ENCODE measurements around the gene RPL41. TPM values are rescaled to one million over a fixed set of nuclear protein-coding genes. Genes with fewer than 3 reads are reported as not detected.

Gene RPL41
- total and polyA plus RNA-seq, 10 of the 15 experiments (the other 5 are each of a cell fraction or from before 2014, with no cell fraction given): 4,144 to 19,112 (median 8,004) TPM

DNA sequence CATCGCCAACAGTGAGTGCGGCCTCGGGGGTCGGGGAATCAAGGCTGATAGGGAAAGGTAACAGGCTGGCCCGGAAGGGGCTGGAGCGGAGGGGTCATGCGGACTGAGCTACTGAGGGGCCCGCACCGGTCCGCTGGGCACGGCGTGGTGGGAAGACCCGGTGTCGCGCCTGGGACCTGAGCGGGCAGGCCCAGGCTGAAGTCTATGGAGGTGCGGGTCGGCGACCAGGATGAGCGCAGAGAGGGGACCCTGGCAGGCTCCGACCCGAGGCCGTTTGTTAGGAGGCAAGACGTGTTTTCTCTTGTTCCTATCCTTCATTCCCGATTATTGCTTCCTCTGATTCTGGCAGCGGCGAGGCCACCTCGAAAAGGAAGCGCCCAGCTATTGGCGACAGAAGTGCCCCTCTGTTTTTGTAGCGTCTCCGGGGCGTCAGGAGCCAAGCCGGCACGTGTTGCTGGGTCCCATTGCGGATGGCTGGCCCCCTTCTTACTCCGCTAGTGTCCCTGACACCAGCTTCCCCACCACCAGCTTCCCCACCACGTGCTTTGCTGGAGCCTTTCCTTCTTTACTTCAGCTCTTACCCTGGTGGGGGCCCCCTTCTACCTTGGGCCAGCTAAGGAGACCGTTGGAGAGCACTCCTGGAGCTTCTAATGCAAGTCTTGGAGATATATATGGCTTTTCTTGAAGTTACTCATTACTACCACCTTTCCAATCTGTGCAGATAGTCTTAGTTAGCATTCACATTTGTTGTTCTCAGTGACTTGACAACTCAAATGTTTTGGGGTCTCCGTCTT lies 11.4 kb upstream of the RPL41 start (continued):
- TF ChIP-seq, protein P1, sequence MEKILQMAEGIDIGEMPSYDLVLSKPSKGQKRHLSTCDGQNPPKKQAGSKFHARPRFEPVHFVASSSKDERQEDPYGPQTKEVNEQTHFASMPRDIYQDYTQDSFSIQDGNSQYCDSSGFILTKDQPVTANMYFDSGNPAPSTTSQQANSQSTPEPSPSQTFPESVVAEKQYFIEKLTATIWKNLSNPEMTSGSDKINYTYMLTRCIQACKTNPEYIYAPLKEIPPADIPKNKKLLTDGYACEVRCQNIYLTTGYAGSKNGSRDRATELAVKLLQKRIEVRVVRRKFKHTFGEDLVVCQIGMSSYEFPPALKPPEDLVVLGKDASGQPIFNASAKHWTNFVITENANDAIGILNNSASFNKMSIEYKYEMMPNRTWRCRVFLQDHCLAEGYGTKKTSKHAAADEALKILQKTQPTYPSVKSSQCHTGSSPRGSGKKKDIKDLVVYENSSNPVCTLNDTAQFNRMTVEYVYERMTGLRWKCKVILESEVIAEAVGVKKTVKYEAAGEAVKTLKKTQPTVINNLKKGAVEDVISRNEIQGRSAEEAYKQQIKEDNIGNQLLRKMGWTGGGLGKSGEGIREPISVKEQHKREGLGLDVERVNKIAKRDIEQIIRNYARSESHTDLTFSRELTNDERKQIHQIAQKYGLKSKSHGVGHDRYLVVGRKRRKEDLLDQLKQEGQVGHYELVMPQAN (conservative IDR thresholded peaks at IDR 0.05): peak; percentile 41

- H3K9ac ChIP-seq (ENCODE audit: control insufficient read depth, insufficient read depth, low read length): peak overlapping the region; percentile 95
- POLR2A ChIA-PET: interaction anchor here (0.6 to 6.3 kb wide), 6 partner anchors 12 to 367 kb away, joined by 3 to 95 read pairs (median 6); partner anchors contain the start of genes RPL41 and ZC3H10
- H3K79me2 ChIP-seq (ENCODE audit: control insufficient read depth, insufficient read depth, low read length): peaks cover 36% of the 10 kb centered on the region
- SMC1A ChIA-PET (ENCODE audit: uncharacterized antibody, unreplicated experiment): interaction anchor here (1.0 to 2.8 kb wide), 8 partner anchors 10 to 367 kb away, joined by 3 to 26 read pairs (median 4); partner anchors contain the start of genes DNAJC14, ESYT1, RPL41 and ZC3H10
- no peaks in the 10 kb centered on the region for H3K9me3 ChIP-seq (replicated peaks; ENCODE audit: control insufficient read depth, insufficient read depth, low read length)
- peak overlapping the region; percentile 91 for H3K4me2 ChIP-seq (ENCODE audit: control insufficient read depth, insufficient read depth)
- CTCF ChIA-PET: interaction anchor here (0.9 to 4.0 kb wide), 13 partner anchors 10 to 389 kb away, joined by 3 to 25 read pairs (median 6); partner anchors contain the start of genes BLOC1S1, ESYT1, RPL41 and SMARCC2
- FAIRE-seq (no peak), ATAC-seq (no peak), DNase-seq (ENCODE audit: low read depth, low spot score) (no peak)
- intact Hi-C loops (cut with micrococcal nuclease; ENCODE audit: unreplicated experiment): loop anchor here (2.0 kb wide), 1 partner anchor 177 kb away; no protein-coding TSS in a partner anchor
- WGBS (ENCODE audit: insufficient coverage, insufficient replicate concordance, low lambda C conversion rate, missing lambda C conversion rate): 2% methylated on average over 2 of the region's 2 CpGs
- TF ChIP-seq MTA2 (IDR thresholded peaks at IDR 0.05; ENCODE audit: low read depth) (no peak), PKNOX1 (IDR thresholded peaks at IDR 0.05) (peak; percentile 74), YBX1 (IDR thresholded peaks at IDR 0.05) (no peak)
- TF ChIP-seq, protein P2, sequence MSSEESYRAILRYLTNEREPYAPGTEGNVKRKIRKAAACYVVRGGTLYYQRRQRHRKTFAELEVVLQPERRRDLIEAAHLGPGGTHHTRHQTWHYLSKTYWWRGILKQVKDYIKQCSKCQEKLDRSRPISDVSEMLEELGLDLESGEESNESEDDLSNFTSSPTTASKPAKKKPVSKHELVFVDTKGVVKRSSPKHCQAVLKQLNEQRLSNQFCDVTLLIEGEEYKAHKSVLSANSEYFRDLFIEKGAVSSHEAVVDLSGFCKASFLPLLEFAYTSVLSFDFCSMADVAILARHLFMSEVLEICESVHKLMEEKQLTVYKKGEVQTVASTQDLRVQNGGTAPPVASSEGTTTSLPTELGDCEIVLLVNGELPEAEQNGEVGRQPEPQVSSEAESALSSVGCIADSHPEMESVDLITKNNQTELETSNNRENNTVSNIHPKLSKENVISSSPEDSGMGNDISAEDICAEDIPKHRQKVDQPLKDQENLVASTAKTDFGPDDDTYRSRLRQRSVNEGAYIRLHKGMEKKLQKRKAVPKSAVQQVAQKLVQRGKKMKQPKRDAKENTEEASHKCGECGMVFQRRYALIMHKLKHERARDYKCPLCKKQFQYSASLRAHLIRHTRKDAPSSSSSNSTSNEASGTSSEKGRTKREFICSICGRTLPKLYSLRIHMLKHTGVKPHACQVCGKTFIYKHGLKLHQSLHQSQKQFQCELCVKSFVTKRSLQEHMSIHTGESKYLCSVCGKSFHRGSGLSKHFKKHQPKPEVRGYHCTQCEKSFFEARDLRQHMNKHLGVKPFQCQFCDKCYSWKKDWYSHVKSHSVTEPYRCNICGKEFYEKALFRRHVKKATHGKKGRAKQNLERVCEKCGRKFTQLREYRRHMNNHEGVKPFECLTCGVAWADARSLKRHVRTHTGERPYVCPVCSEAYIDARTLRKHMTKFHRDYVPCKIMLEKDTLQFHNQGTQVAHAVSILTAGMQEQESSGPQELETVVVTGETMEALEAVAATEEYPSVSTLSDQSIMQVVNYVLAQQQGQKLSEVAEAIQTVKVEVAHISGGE (CRISPR knock-in tag; IDR thresholded peaks at IDR 0.05): no peak
- peak overlapping the region; percentile 86 for H3K27ac ChIP-seq (ENCODE audit: control insufficient read depth, insufficient read depth)
- in situ Hi-C loops (cut with MboI): no loop called here
- H3K4me1 ChIP-seq (ENCODE audit: control insufficient read depth, insufficient read depth, low read length): peaks cover 3% of the 10 kb centered on the region; the same call in 1 of the 2 replicates
- BruUV-seq (replicated peaks): no TSS peak
- peaks cover 10 to 33% of the 10 kb centered on the region in 2 experiments for H3K36me3 ChIP-seq (ENCODE audit: control insufficient read depth in 2 of 2, insufficient read depth in 2 of 2, low read length in 1 of 2)
- H3K4me3 ChIP-seq: peak overlapping the region; percentile 97
- H4K20me1 ChIP-seq (ENCODE audit: control insufficient read depth, insufficient read depth): no peaks in the 10 kb centered on the region
- H3K27me3 ChIP-seq (replicated peaks in 1 of 2; ENCODE audit: control insufficient read depth in 2 of 2, insufficient read depth in 2 of 2, low read length in 1 of 2): no peaks in the 10 kb centered on the region; a peak in 1 of 4 replicates
- no peak overlapping the region for H2AFZ ChIP-seq (ENCODE audit: control insufficient read depth, low read depth, low read length)
- RAD21 ChIA-PET (ENCODE audit: unreplicated experiment): interaction anchor here (0.6 to 3.5 kb wide), 5 partner anchors 10 to 280 kb away, joined by 4 to 30 read pairs (median 12); partner anchors contain the start of genes RPL41, SUOX and ZC3H10
Measured at GRCh38 chr12:56105609-56105902, 10.9 kb upstream of the RPL41 start.
